Keratinocyte (primary cell): ENCODE results near the gene LARGE1. TPM values are rescaled to one million over a fixed set of nuclear protein-coding genes. Genes with fewer than 3 reads are reported as not detected.

Experiments used
- DNase-seq: peaks from one replicate; pipeline ENCODE4 v3.0.0-alpha.2; 2011; ENCODE audit warnings: low read depth, missing footprints, low spot score
- FAIRE-seq: peaks from 2 replicates; lab custom pipeline; 2011; peaks lifted over from hg19 to GRCh38; lab: Jason Lieb, UNC
- H2AFZ ChIP-seq: 2 replicates; pipeline ENCODE4 v1.6.0; 2012; ENCODE audit warnings: low read length, control low read depth, inconsistent platforms; ENCODE audit not compliant: control insufficient read depth
- H3K27ac ChIP-seq: 2 replicates; pipeline ENCODE4 v1.5.1; 2011; ENCODE audit warnings: low read length; ENCODE audit not compliant: control insufficient read depth, insufficient read depth
- H3K27me3 ChIP-seq: 3 replicates; pipeline ENCODE4 v1.6.0; 2011; ENCODE audit warnings: low read length; ENCODE audit not compliant: control insufficient read depth, insufficient read depth; ENCODE audit errors: extremely low read depth
- H3K36me3 ChIP-seq, 2 experiments: 2 replicates in 1 of 2; 3 replicates in 1 of 2; pipeline ENCODE4 v1.5.1; 2011; ENCODE audit warnings: low read length in 2 of 2, mild to moderate bottlenecking in 1 of 2; ENCODE audit not compliant: control insufficient read depth in 2 of 2, insufficient read depth in 2 of 2; ENCODE audit errors: extremely low read depth in 1 of 2
- H3K4me1 ChIP-seq: 3 replicates; pipeline ENCODE4 v1.5.1; 2011; ENCODE audit warnings: low read length; ENCODE audit not compliant: control insufficient read depth, insufficient read depth; ENCODE audit errors: extremely low read depth
- H3K4me2 ChIP-seq: 3 replicates; pipeline ENCODE4 v1.6.0; 2011; ENCODE audit warnings: low read depth, low read length; ENCODE audit not compliant: control insufficient read depth, insufficient read depth; ENCODE audit errors: extremely low read depth
- H3K4me3 ChIP-seq, 3 experiments: fragments of 200-600 bp in 1 of 3; sonication (generic) in 1 of 3; 2 replicates in 2 of 3; 3 replicates in 1 of 3; pipeline ENCODE4 v1.5.1; 2011 to 2016; ENCODE audit warnings: low read length in 3 of 3, mild to moderate bottlenecking in 3 of 3, control low read depth in 2 of 3, inconsistent platforms in 1 of 3, low read depth in 1 of 3, mixed read lengths in 1 of 3, mixed run types in 1 of 3, moderate library complexity in 1 of 3; ENCODE audit not compliant: control insufficient read depth in 2 of 3, insufficient read depth in 2 of 3; ENCODE audit errors: extremely low read depth in 1 of 3
- H3K79me2 ChIP-seq: 2 replicates; pipeline ENCODE4 v1.6.0; 2012; ENCODE audit warnings: low read length; ENCODE audit not compliant: control insufficient read depth, insufficient read depth
- H3K9ac ChIP-seq: 3 replicates; pipeline ENCODE4 v1.6.0; 2011; ENCODE audit warnings: low read length; ENCODE audit not compliant: control insufficient read depth, insufficient read depth; ENCODE audit errors: extremely low read depth
- H3K9me1 ChIP-seq: 3 replicates; pipeline ENCODE4 v1.6.0; 2011; ENCODE audit warnings: low read length; ENCODE audit not compliant: control insufficient read depth, insufficient read depth; ENCODE audit errors: extremely low read depth
- H3K9me3 ChIP-seq: 2 replicates; pipeline ENCODE4 v1.5.1; 2012; ENCODE audit warnings: low read depth, low read length; ENCODE audit not compliant: control insufficient read depth
- H4K20me1 ChIP-seq: 3 replicates; pipeline ENCODE4 v1.6.0; 2011; ENCODE audit warnings: low read length; ENCODE audit not compliant: control insufficient read depth, insufficient read depth; ENCODE audit errors: extremely low read depth
- EZH2 ChIP-seq: IDR thresholded peaks from one replicate; pipeline ENCODE4 v1.6.1; 2012; ENCODE audit warnings: inconsistent platforms, mild to moderate bottlenecking, low read length, moderate library complexity
- dilution Hi-C: fragments of 300-500 bp; cut with MboI; formaldehyde crosslinking; loops from one replicate; pipeline ENCODE4 v1.7.0; 2020; ENCODE audit warnings: low sequenced_read_pairs; ENCODE audit not compliant: extremely low pct_ligation_motif_present
- polyA plus RNA-seq, 5 experiments: library from polyadenylated mRNA; depleted of rRNA in 3 of 5; stranded (reverse) in 3 of 5; stranded (forward) in 1 of 5; unstranded in 1 of 5; fragments of >200 nt; gene quantifications; 1 replicate in 1 of 5; 2 replicates in 3 of 5; 3 replicates in 1 of 5; pipeline versions ENCODE4 v1.2.1 to v1.2.3, GENCODE V29; 2011 to 2012; ENCODE audit warnings: missing spikeins in 2 of 5, low read depth in 1 of 5, low replicate concordance in 1 of 5
- TF ChIP-seq, protein P1 (sequence below), 3 experiments: IDR thresholded peaks in 1 of 3; conservative IDR thresholded peaks in 1 of 3; optimal IDR thresholded peaks in 1 of 3; 2 replicates in 2 of 3; 3 replicates in 1 of 3; pipeline versions ENCODE3 to v1.5.1; 2011; ENCODE audit warnings: low read length in 3 of 3, mild to moderate bottlenecking in 3 of 3, moderate library complexity in 2 of 3, control low read depth in 1 of 3, inconsistent platforms in 1 of 3; ENCODE audit not compliant: insufficient read depth in 2 of 3; ENCODE audit errors: extremely low read depth in 1 of 3

Gene LARGE1
- polyA plus RNA-seq, 1 donor (not counting 4 experiments of a cell fraction or from before 2014, with no cell fraction given) = 4.5 TPM

DNA sequence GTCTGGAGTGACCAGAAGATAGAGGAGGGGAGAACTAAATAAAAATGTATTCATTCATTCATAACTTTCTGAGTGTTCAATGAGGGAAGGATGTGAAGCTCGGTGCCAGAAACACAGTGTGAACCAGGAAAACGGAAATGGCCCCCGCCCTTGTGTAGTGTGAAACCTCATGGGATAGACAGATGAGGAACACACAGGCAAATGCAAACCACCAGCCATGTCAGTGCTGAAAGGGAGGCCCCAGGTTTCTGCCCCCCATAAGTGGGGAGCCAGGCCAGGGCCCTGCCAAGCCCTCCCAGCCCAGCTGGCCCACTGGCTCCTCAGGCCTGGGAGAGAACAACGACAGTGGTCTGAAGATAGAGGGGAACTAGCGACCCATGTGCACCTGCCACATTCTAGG lies 30.5 kb downstream of the LARGE1 start:
- no peaks in the 10 kb centered on the region for H3K27me3 ChIP-seq
- H3K4me3 ChIP-seq = no peak overlapping the region
- H3K9ac ChIP-seq = no peak overlapping the region
- FAIRE-seq (no peak), DNase-seq (no peak)
- H3K27ac ChIP-seq = no peak overlapping the region
- H3K9me1 ChIP-seq = no peaks in the 10 kb centered on the region
- no peak overlapping the region for H3K4me2 ChIP-seq
- no peaks in the 10 kb centered on the region for H3K4me1 ChIP-seq
- TF ChIP-seq EZH2 = no peak
- TF ChIP-seq, protein P1, sequence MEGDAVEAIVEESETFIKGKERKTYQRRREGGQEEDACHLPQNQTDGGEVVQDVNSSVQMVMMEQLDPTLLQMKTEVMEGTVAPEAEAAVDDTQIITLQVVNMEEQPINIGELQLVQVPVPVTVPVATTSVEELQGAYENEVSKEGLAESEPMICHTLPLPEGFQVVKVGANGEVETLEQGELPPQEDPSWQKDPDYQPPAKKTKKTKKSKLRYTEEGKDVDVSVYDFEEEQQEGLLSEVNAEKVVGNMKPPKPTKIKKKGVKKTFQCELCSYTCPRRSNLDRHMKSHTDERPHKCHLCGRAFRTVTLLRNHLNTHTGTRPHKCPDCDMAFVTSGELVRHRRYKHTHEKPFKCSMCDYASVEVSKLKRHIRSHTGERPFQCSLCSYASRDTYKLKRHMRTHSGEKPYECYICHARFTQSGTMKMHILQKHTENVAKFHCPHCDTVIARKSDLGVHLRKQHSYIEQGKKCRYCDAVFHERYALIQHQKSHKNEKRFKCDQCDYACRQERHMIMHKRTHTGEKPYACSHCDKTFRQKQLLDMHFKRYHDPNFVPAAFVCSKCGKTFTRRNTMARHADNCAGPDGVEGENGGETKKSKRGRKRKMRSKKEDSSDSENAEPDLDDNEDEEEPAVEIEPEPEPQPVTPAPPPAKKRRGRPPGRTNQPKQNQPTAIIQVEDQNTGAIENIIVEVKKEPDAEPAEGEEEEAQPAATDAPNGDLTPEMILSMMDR (optimal IDR thresholded peaks at IDR 0.05 in 1 of 3, IDR thresholded peaks at IDR 0.05 in 1 of 3, conservative IDR thresholded peaks at IDR 0.05 in 1 of 3; ENCODE audit: extremely low read depth in 1 of 3, insufficient read depth in 2 of 3, low read length in 3 of 3) = no peak
- no peak overlapping the region for H2AFZ ChIP-seq
- H3K9me3 ChIP-seq = no peaks in the 10 kb centered on the region
- H3K36me3 ChIP-seq = no peaks in the 10 kb centered on the region
- peaks cover 1% of the 10 kb centered on the region for H4K20me1 ChIP-seq
- H3K79me2 ChIP-seq = no peaks in the 10 kb centered on the region
- dilution Hi-C loops = no loop called here

DNA sequence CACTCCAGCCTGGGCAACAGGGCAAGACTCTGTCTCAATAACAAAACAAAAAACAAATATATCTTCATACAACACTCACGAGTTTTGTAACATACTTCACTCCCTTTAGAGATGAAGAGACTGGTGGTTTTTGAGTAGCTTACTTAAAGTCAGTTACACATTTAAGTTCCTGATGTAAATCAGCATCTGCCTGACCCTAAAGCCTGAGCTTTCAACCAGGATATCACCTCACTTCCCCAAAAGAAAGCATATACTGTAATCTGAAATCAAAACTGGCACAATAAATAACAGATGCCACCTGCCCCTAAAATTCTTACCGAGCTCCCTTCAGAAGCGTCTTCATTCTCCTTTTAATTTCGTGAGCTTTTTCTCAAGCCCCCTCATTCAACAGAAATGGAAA lies 31.5 kb downstream of the LARGE1 start:
- DNase-seq (no peak), FAIRE-seq (no peak)
- H3K9ac ChIP-seq = no peak overlapping the region
- no peaks in the 10 kb centered on the region for H3K36me3 ChIP-seq
- no peak overlapping the region for H3K27ac ChIP-seq
- TF ChIP-seq, protein P1 (optimal IDR thresholded peaks at IDR 0.05 in 1 of 3, IDR thresholded peaks at IDR 0.05 in 1 of 3, conservative IDR thresholded peaks at IDR 0.05 in 1 of 3; ENCODE audit: extremely low read depth in 1 of 3, insufficient read depth in 2 of 3, low read length in 3 of 3) = no peak
- no peak for TF ChIP-seq EZH2
- H3K9me3 ChIP-seq = no peaks in the 10 kb centered on the region
- no peaks in the 10 kb centered on the region for H3K27me3 ChIP-seq
- H4K20me1 ChIP-seq = peaks cover 6% of the 10 kb centered on the region
- no peaks in the 10 kb centered on the region for H3K79me2 ChIP-seq
- no peaks in the 10 kb centered on the region for H3K9me1 ChIP-seq
- dilution Hi-C loops = no loop called here
- H3K4me2 ChIP-seq = no peak overlapping the region
- H3K4me3 ChIP-seq = no peak overlapping the region
- H3K4me1 ChIP-seq = peaks cover 8% of the 10 kb centered on the region
- no peak overlapping the region for H2AFZ ChIP-seq
